ENCODE results near the gene VPS51. TPM values are rescaled to one million over a fixed set of nuclear protein-coding genes. Genes with fewer than 3 reads are reported as not detected.

Gene VPS51
- total and polyA plus RNA-seq, 2 experiments from 2014 or later: 45.3 to 450 TPM

- TF ChIP-seq CTCF (conservative IDR thresholded peaks at IDR 0.05; ENCODE audit: low read depth in 2 of 2): no peak
- TF ChIP-seq ZNF331 (CRISPR knock-in tag; IDR thresholded peaks at IDR 0.05; ENCODE audit: low read depth): no peak
- no peak for TF ChIP-seq ZNF114 (CRISPR knock-in tag; IDR thresholded peaks at IDR 0.05)
- TF ChIP-seq JUNB (IDR thresholded peaks at IDR 0.05; ENCODE audit: unreplicated experiment): no peak
- no peak for TF ChIP-seq CREB1 (CRISPR knock-in tag; IDR thresholded peaks at IDR 0.05; ENCODE audit: low read depth)
- TF ChIP-seq EZH2 (IDR thresholded peaks at IDR 0.05; ENCODE audit: low read depth, unreplicated experiment): no peak
These were observed 40.5 kb upstream of the VPS51 start (continued) for GRCh38 chr11:65055538-65055937.

- no peaks in the 10 kb centered on the region for H3K36me3 Mint-ChIP-seq (ENCODE audit: low read depth)
- no peaks in the 10 kb centered on the region for H3F3A ChIP-seq (replicated peaks; ENCODE audit: low read depth)
- H2AFZ ChIP-seq: no peak overlapping the region
- H3K4me3 Mint-ChIP-seq: no peak overlapping the region
- no peaks in the 10 kb centered on the region for H3K79me2 ChIP-seq (replicated peaks; ENCODE audit: insufficient read depth)
- no peaks in the 10 kb centered on the region for H3K36me3 ChIP-seq (ENCODE audit: insufficient read depth)
- TF ChIP-seq ETS1 (IDR thresholded peaks at IDR 0.05) (no peak), POLR2AphosphoS5 (IDR thresholded peaks at IDR 0.05; ENCODE audit: low read depth) (no peak), NANOG (IDR thresholded peaks at IDR 0.05; ENCODE audit: borderline replicate concordance) (no peak), JUNB (IDR thresholded peaks at IDR 0.05; ENCODE audit: unreplicated experiment) (no peak), ZNF331 (CRISPR knock-in tag; IDR thresholded peaks at IDR 0.05; ENCODE audit: low read depth) (no peak), CTCF (conservative IDR thresholded peaks at IDR 0.05; ENCODE audit: low read depth in 2 of 2) (no peak)
- H3K4me1 ChIP-seq (ENCODE audit: insufficient read depth): no peaks in the 10 kb centered on the region
- H3K9me2 ChIP-seq (ENCODE audit: insufficient read depth): no peaks in the 10 kb centered on the region
- H3K4me1 Mint-ChIP-seq: peaks cover 2% of the 10 kb centered on the region
- H3K27ac ChIP-seq (ENCODE audit: low read depth): no peak overlapping the region
- no peak overlapping the region for H3K4me2 ChIP-seq
- ATAC-seq (no peak), DNase-seq (ENCODE audit: low spot score) (no peak)
- no peak overlapping the region for H3K4me3 ChIP-seq
- no peaks in the 10 kb centered on the region for H3K27me3 ChIP-seq (ENCODE audit: insufficient read depth)
- H3K27me3 Mint-ChIP-seq (ENCODE audit: insufficient read depth, low read depth, poor library complexity): peaks cover 11% of the 10 kb centered on the region
- no peaks in the 10 kb centered on the region for H4K20me1 ChIP-seq (replicated peaks; ENCODE audit: insufficient read depth)
- H3K27ac Mint-ChIP-seq: no peak overlapping the region
- no peaks in the 10 kb centered on the region for H3K9me3 Mint-ChIP-seq
These were observed 39.0 kb upstream of the VPS51 start for GRCh38 chr11:65056999-65057398.
